HG03565 (cell line): Measurements from ENCODE around the gene ECSCR.
"Not testable (repeated sequence)": the region's sequence is repeated elsewhere in the genome, so short reads cannot be mapped to it uniquely, and the experiment has no call there.

ENCODE experiments used
- ATAC-seq: cut with Tn5 transposase; IDR thresholded peaks from one replicate; pipeline ENCODE4 v1.9.1; 2021; ENCODE audit warnings: mild to moderate bottlenecking, moderate library complexity; ENCODE audit not compliant: unreplicated experiment

The ECSCR gene, protein sequence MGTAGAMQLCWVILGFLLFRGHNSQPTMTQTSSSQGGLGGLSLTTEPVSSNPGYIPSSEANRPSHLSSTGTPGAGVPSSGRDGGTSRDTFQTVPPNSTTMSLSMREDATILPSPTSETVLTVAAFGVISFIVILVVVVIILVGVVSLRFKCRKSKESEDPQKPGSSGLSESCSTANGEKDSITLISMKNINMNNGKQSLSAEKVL

DNA sequence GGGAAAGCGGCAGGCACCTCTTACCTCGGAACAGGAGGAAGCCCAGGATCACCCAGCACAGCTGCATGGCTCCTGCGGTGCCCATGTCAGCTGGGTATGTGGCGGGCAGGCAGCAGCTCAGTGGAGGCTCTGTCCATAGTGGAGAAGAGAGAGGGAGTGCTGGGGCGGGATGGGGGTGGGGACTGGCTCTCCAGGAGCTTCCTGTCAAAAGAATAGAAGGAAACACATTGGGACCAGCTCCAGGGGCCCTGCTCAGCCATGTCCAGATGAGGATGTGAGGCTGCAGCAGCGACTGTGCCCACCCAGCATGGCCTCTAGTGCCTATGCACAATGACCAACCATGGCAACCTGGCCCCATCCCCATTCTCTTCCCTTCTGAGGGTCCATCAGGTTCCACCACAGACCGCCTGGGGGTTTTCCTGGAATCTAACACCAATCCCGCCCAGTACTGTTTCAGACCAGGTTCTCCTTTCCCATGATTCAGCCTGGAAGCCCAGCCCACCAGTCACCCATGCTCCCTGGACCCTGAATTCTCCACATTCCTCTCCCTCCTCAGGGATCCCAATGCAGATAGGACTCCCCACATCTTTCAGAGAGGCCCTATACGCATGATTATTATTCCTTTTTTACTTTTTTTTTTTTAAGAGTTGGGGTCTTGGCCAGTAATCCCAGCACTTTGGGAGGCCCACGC, at the start of gene ECSCR:
ECSCR (minus strand) TSS at position 158 of the 691 bp plus-strand sequence; CDS start at position 85, 73 bp downstream.
- no peak for ATAC-seq

DNA sequence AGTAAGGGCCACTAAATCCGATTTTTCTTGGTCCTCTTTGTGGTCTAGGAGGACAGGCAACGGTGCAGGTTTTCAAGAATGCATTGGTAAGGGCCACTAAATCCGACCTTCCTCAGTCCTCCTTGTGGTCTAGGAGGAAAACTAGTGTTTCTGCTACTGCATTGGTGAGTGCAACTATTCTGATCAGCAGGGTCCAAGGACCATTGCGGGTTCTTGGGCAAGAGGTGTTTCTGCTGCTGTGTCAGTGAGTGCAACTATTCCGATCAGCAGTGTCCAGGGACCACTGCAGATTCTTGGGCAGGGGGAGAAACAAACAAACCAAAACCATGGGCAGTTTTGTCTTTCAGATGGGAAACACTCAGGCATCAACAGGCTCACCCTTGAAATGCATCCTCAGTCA, 42.2 kb upstream of the ECSCR start:
- not testable (repeated sequence) for ATAC-seq

DNA sequence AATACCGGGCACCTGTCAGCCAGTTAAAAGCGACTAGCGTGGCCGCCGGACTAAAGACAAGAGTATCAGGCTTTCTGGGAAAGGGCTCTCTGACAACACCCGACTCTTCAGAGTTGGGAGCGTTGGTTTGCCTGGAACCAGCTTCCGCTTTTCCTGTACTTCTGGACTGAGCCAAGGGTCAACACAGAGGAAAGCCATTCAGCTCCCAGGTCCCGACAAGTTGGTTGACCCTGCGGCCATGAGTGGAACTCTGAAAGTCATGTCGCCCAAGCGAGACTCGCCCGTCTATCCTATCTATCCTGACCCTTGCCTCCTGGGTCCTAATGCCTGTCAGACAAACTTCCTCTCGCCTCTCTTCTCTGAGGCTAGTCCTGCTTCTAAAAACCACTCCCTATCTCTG, 41.3 kb upstream of the ECSCR start:
- not testable (repeated sequence) for ATAC-seq

DNA sequence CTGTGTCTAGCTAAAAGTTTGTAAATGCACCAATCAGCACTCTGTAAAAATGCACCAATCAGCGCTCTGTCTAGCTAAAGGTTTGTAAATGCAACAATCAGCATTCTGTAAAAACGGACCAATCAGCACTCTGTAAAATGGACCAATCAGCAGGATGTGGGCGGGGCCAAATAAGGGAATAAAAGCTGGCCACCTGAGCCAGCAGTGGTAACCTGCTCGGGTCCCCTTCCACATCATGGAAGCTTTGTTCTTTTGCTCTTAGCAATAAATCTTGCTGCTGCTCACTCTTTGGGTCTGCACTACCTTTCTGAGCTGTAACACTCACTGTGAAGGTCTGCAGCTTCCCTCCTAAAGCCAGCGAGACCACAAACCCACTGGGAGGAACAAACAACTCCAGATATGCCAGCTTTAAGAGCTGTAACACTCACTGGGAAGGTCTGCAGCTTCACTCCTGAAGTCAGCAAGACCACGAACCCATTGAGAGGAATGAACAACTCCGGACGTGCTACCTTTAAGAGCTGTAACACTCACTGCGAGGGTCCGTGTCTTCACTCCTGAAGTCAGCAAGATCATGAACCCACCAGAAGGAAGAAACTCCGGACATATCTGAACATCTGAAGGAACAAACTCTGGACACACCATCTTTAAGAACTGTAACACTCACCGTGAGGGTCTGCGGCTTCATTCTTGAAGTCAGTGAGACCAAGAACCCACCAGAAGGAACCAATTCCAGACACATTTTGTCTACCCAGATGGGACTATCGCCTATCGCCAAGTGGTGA, 40.7 kb upstream of the ECSCR start:
- not testable (repeated sequence) for ATAC-seq

DNA sequence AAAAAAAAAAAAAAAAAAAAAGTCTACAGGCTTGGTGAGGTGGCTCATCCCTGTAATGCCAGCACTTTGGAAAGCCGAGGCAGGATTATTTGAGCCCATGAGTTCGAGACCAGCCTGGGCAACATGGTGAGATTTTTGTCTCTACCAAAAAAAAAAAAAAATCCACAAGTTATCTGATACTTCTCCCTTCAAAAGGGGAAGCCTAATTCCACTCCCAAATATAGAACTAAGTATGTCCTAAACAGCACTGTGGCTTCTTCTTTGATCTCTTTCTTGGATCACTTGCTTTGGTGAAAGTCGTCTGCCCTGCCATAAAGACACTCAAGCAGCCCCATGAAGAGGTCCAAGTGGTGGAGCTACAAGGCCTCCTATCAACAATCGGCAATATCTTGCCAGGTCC, 38.8 kb upstream of the ECSCR start:
- no peak for ATAC-seq

DNA sequence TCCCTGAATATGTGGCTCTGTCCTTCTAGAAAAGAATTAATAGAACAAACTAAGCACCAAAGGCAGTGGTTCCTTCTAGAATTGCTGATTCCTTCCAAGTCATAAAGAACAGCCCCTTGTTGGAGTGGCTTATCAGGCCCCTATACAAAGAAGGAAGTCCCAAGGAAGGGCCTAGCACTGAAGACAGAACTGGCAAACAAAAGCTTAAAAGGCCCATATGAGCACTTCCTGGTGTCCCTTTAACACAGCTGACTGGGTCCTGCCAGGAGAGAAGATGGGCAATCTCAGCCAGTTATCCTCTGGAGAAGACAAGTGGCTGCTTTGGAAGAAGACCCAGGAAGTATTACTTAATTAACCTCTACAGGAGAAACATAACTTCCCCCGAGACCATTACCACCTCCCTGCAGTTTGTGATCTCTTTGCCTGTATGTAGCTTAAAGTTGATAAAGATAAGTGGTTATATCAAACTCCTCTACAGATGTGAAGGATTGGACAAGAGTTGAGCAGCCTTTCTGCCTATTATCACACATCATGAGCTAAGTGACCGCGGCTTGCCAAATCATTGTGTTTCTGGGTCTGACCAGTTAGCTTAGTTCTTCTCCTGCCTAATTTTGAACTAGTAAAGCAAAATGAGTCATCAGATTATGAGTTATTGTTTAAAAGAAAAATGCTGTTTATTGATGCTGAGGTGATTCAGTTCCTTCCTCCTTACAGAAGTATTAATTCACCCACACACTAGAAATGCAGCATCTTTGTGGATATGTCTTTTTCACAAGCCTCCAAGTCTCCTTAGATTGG, 33.3 kb upstream of the ECSCR start:
- ATAC-seq = no peak

DNA sequence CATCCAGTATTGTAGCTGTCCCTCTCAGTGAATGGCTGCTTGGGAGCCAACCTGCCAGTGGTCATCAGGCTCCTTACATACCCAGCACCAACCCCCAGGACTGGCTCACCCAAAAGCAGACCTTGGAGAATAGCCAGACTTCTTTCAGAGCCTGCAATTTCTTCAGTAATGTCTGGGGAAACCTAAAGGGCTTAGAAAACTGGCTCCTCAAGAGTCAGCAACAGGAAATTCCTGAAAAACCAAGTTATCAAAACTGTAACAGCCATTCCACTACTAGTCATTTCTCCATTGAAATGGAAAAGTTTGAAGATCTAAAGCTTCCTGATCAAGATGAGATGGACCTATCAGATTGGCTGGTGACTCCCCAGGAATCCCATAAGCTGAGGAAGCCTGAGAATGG, 32.3 kb upstream of the ECSCR start:
- ATAC-seq = no peak

DNA sequence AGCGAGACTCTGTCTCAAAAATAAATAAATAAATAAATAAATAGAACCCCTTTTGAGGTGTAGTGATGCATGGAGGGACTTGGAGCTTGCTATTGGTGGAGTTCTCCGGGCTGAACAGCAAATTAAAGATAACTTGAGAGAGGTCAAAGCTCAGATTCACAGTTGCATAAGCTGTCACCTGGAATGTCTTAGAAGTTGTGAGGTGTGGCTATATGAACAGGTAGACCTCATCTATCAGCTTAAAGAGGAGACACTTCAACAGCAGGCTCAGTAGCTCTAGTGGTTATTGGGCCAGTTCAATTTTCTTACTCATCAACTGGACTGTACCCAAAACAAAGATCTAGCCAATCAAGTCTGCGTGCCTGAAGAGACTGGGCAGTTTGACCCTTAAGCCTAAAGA, 31.7 kb upstream of the ECSCR start:
- ATAC-seq = no peak

DNA sequence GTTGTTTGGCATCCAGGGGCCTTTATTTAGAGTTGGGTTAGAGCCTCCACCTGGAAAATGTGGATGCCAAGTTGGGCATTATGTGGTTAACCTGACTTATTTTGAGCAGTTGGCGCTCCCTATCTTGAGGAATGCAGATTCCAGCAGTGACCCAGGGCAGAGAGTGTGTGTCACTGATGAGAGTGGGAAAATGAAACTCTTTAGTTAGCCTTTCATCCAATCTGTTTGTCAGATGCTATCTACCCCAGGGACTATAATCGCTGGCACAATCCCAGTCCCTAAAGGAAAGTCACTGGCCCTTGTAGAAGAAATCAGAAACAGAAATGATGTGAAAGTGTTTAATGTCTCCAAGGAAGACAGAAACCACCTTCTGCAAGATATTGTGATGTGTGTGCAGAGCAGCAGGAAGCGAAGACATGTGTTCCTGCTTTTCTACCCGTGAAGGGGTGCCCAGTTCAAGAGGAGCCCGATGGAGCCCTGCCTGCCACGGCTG, 30.2 kb upstream of the ECSCR start:
- ATAC-seq = no peak

DNA sequence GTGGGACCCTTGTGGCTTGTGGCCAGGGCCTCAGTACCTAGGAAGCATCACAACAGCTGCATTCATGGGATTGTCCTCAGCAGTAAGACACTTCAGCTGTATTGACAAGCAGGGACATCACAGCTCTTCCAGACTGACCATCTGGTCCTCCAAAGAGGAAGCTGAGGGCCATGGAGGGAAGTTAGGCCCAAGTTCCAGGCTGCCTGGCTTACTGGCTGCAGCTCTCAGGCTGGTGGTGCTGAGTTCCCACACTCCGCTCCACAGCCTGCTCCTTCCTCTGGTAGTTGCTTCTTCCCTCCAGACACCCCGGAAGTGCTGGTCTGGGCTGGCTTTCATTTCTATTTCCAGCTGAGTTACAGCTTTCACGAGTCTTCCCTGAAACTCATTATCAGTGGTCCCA, 25.7 kb upstream of the ECSCR start:
- ATAC-seq = no peak

DNA sequence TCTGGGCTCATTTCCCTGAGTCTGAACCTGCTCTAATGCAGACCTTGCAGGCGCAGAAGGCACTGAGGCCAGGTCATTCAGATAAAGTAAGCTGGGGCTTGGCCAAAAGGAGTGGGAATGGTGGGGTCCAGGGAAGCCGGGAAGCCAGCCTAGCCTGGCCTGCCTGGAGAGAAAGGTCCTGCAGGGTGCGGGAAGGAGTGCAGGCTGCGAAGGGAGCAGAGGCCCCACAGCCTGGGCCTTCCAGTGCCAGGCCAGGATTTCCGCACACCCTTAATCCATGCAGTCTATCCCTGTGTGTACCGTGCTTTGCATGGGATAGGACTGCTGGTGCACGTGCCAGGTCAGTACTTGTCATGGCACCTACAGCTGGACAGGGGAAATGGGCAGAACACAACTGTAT, 23.7 kb upstream of the ECSCR start:
- ATAC-seq = no peak

DNA sequence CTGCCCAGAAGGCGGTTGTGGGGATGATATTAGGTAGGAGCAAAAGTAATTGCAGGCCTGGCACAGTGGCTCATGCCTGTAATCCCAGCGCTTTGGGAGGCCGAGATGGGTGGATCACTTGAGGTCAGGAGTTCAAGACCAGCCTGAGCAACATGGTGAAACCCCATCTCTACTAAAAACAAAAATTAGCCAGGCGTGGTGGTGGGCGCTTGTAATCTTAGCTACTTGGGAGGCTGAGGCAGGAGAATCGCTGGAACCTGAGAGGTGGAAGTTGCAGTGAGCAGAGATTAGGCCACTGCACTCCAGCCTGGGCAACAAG, 20.3 kb upstream of the ECSCR start:
- not testable (repeated sequence) for ATAC-seq

DNA sequence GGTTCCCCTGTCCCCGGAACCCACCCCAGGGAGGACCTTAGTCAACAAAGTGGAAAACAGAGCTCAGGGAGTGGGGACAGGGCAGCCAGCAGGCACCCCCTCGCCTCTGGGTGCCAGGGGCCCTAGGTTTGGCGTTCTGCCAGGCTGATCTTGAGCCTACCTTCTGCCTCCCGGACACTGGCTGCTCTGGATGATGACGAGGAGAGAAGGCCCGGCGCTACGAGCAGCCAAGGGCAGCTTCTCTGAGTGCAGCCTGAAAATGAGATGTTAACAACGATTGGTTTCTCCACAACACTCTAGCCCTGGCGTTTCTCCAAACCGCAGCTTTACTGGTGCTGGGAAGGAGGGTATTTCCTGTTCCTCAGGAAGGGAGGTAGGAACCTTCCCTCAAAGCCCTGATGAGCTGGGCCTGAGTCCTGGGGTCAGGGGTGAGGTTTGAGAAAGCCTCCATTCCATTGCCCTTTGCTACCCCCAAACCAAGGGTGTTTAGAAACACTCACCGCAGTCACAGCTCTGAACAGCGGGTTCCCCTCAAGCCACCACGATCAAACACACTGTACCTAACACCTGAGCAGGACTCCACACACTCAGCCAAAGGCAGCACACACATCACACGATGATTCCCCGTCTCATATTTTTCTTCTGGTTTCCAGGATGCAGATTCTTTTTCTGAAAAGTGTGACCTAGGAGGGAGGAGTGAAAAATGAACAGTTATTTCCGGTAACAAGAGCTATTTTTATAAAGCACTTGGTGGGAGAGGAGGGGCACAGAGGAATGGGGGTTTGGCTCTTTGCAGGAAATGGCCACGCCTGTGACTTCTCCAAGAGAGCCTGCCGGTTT, 19.7 kb upstream of the ECSCR start, which contains the start of gene STING1:
STING1 (minus strand) TSS at position 709 of the 840 bp plus-strand sequence. CDS start 1,054 bp downstream, outside the sequence.
- no peak for ATAC-seq

DNA sequence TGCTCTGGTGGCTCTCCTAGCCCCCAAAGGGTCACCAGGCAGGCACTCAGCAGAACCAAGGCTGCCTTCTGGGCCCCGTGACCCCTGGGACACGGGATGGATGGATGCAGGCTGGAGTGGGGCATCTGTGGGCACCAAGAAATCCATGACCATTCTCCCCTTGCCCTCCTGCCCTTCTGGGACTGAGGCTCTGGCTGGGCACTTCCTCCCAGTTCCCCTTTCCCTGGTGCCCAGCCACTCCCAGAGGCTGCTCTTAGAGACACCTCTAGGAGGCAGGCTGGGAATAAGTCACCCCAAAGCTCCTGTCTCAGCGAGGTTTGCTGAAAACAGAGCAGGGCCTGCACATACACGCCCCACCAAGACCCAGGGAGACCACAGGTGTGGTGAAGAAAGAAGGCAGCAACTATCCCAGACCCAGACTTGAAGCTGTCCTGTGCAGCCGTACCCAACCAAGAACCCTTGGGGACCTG, 19.1 kb upstream of the ECSCR start:
- no peak for ATAC-seq

DNA sequence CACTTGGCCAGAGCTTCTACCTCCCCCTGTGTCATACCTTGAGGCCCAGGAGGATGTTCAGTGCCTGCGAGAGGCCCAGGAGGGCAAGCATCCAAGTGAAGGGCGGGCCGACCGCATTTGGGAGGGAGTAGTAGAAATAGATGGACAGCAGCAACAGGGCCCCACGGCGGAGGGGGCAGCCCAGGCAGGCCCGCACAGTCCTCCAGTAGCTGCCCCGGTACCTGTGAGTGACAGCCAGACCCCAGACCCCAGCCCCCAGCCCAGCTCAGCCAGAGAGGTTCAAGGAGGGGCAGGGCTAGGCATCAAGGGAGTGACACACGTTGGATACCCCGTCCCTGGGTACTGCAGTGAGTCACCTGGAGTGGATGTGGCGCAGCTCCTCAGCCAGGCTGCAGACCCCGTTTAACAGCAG, 18.6 kb upstream of the ECSCR start:
- ATAC-seq = no peak

DNA sequence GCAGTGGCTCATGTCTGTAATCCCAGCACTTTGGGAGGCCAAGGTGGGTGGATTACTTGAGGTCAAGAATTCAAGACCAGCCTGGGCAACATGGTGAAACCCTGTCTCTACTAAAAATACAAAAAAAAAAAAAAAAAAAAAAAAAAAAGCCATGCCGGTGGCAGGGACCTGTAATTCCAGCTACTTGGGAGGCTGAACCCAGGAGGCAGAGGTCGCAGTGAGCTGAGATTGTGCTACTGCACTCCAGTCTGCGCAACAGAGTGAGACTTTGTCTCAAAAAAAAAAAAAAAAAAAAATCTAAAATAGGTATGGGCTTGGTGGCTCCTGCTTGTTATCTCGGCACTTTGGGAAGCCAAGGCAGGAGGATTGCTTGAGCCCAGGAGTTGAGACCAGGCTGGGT, 17.2 kb upstream of the ECSCR start:
- not testable (repeated sequence) for ATAC-seq

DNA sequence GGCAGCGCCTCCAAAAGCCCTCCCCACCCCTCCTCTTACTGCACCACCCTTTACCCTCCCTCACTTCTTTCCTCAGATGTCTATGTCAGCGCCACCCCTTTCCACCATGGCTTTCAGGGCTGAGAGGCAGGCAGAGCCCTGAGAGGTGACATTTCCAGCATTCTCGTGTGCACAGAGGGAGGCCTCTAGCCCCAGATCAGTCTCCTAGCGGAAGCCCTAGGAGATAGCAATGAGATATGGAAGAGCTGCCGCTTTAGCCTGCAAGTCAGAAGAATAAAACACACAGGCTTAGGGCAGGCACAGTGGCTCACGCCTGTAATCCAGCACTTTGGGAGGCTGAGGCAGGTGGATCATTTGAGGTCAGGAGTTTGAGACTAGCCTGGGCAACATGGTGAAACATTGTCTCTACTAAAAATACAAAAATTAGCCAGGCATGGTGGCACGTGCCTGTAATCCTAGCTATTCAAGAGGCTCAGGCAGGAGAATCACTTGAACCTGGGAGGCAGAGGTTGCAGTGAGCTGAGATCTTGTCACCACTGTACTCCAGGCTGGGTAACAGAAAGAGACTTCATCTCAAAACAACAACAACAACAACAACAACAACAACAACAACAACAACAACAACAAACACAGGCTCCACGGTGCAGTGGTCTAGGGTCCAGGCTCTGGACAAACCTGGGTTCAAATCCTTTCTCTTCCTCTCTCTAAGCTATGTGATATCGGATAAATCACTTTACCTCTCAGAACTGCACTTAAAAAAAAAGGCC, 16.3 kb upstream of the ECSCR start:
- not testable (repeated sequence) for ATAC-seq

DNA sequence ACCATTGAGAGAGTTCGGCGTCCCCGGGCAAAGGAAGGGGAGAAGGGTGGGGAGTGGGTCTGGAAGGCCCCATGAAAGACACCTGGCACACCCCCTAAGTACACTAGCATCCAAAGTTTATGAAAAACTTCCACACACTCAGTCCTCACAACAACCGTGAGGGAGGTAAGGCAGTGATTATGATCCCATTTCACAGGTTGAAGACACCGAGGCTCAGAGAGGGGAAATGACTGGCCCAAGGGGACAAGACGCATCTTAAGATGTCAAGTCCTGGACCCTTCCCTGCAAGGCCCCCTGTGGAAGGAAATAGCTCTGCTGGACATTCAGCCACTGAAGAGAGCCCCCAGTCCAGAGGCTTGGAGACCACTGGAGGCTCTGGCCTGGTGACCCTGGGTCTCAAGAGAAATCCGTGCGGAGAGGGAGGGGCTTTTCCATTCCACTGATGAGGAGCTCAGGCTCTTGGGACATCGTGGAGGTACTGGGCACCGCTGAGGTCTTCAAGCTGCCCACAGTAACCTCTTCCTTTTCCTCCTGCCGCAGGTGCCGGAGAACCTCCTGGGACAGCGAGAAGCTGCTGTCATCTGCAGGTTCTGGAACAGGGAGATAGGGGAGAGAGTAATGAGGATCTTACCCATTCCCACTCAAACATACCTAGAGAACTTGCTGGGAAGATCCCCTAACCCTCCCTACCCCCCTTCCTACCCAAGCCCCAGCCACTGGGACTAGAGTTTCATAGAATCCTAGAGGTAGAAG, 13.5 kb upstream of the ECSCR start:
- no peak for ATAC-seq
